Activated CD4-positive, alpha-beta T cell treated with anti-CD3 and anti-CD28 coated beads, Interleukin-2, amount 50 U/mL, for 24 hours (primary cell): ENCODE results near the gene LCN15.

ENCODE experiments used
- DNase-seq, 2 donors: peaks; one replicate each; pipeline ENCODE4 v3.0.0-alpha.2; 2020; ENCODE audit warnings: low read depth in 1 of 2, low spot score in 1 of 2

LCN15 gene

DNA sequence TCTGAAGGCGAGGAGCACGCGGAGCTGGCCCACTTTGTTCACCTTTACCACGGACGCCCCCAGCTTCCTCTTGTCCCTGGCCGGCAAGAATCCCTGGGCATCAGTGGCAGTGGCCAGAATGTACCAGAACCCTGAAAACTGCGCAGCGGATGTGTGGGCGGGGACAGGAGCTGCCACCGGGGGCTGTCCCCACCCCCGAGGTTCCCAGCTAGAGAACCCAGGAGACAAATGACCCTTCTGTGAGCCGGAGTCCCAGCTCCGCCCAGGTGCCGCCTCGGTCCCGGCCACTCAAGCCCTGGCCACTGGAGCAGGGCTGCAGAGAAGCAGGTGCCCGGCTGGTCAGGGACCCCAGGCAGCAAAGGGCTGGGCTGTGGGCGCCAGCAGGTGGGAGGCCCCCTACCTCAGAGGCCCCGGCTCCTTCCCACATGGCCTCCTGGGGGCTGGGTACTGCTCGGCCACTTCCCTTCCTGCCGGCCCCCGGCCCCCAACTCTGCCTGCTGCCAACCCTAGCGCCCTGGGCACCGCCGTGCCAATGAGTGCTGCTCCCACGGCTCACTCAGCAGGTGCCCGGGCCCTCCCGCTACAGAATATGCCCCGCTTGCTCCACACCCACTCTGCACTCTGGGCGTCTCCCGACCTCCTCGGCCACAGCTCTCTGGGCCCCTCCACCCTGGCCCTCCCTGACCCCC, 22.3 kb downstream of the LCN15 start:
- DNase-seq, result no peak

- DNase-seq, result no peak
These were observed 23.1 kb downstream of the LCN15 start for GRCh38 chr9:136740971-136741882.

DNA sequence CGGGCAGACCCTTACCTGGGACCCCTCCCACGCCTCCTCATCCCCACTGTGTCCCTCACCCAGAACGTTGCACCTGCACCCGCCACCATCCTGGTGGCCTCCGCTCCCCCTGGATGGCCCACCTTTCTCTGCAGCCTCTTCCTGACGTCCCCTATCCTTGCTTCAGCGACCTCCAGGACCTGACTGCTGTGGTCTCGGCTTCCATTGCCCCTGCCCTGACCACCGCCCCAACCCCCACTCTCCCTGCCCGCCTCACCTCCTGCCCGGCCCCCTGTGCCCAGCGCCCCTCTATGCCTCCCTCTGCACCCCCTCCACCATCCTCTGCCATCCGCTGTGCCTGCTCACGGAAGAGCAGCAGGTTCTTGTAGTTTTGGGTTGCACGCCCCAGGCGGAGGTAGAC, 23.8 kb downstream of the LCN15 start:
- no peak for DNase-seq

GRCh38 chr9:136740069-136740468, 24.2 kb downstream of the LCN15 start:
- no peak for DNase-seq

DNA sequence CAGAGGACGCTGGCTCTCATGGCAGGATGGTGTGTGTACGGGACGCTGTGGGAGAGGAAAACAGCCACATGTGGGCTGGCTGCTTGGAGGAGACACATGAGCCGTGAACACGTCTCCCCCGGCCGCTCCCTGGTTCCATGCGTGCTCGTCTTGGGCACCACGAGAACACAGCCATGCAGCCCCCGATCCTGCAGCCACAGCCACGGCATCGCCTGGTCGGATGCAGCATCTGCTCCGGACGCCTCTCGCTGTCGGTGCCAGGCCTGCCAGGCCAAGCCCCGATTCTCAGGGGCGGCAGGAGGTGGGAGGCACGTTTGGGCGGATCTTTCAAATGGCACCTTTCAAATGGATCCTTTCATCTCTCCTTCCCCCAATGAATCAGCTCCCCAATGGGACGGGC, 24.8 kb downstream of the LCN15 start:
- no peak for DNase-seq

- no peak for DNase-seq
These were observed 25.4 kb downstream of the LCN15 start for GRCh38 chr9:136738960-136739359.

DNA sequence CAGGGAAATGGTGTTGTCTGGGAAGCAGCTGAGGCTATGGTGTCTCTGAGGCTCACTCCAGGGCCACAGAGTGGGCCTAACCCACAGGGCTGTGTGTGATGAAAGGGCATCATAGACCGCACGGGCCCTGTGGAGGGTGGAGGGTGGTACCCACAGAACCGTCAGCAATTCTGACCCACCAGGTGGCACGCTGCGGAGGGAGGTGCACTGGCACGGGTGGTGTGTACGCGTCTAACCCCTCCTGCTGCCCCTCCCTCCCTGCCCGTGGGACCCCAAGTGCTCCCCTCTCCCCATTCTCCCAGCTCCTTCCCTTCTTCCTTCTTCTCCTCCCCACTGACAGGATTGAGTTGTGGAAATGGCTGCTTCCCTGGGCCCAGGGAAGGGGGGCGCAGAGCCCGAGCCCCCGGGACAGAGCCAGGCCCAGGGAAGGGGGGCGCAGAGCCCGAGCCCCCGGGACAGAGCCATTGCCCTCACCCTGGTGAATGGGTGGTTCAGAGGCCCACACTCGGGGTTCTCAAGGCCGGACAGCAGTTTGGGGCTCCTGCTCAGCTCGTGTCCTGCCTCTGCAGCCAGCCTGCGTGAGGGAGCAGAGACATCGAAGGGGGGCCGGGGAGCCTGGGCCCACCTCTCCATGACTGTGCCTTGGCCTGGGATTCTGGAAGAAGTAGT, 28.4 kb downstream of the LCN15 start:
- DNase-seq, result no peak

- no peak for DNase-seq
These were observed 29.4 kb downstream of the LCN15 start for GRCh38 chr9:136734837-136735496.

GRCh38 chr9:136733611-136734010, 30.7 kb downstream of the LCN15 start:
- no peak for DNase-seq

- DNase-seq, result no peak
These were observed 31.7 kb downstream of the LCN15 start for GRCh38 chr9:136732444-136733178.

- no peak for DNase-seq
These were observed 34.4 kb downstream of the LCN15 start for GRCh38 chr9:136729926-136730325.

- DNase-seq, result no peak
These were observed 35.2 kb downstream of the LCN15 start for GRCh38 chr9:136729144-136729543.

DNA sequence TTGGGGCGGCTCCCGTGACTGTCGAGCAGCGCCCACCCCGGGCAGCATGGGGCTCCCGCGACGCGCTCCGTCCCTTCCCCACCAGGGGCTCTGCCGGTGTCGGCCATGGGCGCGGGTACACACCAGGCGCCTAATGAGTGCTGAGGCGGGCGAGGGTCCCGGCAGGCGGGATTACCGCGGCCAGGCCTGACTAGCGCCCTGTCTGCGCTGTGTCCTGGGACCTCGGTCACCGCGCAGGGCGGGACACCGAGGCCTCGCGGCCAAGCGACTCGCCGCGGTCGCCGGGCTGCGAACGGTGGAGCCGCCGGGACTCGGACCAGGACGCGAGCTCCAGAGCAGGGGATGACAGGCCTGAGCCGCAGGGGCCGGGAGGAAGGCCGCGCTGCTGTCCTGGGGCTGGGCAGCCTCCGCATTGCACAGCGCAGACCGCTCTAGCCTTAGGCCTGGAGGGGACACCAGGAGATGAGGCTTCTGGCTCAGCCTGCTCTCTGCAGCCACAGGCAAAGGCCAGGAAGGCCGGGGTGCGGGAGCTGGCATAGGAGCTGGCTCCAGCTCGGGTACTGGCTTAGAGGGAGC, 35.7 kb downstream of the LCN15 start:
- no peak for DNase-seq

- DNase-seq, result peak; percentile 88 to 92
These were observed 36.2 kb downstream of the LCN15 start for GRCh38 chr9:136728080-136728547.

DNA sequence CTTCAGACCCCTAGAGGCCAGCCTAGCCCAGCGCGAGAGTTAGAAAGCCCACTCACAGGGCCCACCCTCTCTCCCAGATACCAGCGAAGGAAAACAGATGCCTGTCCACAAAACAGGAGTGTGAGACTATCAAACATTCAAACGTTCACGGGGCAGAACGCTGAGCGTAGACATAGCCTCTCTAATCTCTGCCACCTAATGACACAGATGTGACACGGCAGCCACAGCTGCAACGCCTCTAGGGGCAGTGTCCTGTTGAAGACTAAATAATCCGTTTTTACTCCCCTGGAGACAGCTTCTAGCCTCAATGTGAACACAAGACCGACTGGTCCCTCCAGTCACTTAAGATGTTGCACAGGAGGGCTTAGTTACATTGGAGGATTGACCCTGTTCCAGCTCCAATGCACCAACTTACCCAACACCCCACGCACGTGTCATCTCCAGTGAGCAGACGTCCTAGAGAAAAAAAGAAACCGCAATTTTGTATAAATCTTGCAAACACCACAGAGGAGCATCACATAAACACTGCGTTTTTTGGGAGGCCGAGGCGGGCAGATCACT, 37.6 kb downstream of the LCN15 start:
- no peak for DNase-seq

- no peak for DNase-seq
These were observed 38.2 kb downstream of the LCN15 start for GRCh38 chr9:136726118-136726517.

- DNase-seq, result no peak
These were observed 38.7 kb downstream of the LCN15 start for GRCh38 chr9:136725612-136726011.

GRCh38 chr9:136724772-136725171, 39.5 kb downstream of the LCN15 start:
- DNase-seq, result no peak

- no peak for DNase-seq
These were observed 40.3 kb downstream of the LCN15 start for GRCh38 chr9:136723989-136724388.
